Activated B cell treated with CpG ODN at 0.5 μM for 24 hours (primary cell): ENCODE measurements around the gene SLC37A1. TPM values are rescaled to one million over a fixed set of nuclear protein-coding genes. Genes with fewer than 3 reads are reported as not detected.

Experiments
- ATAC-seq: fragments of 200-7000 bp; cut with Tn5 transposase; one replicate; pipeline ENCODE4 v1.10.0; 2021; ENCODE audit warnings: low read depth, mild to moderate bottlenecking, moderate library complexity
- CTCF ChIA-PET: fragments of 350-600 bp; sonication (Branson Sonifier 250); formaldehyde crosslinking; loops from one replicate; lab custom pipeline; 2021; ENCODE audit warnings: antibody characterized with exemption; lab: Charles Lee
- POLR2A ChIA-PET: fragments of 350-600 bp; sonication (Branson Sonifier 250); formaldehyde crosslinking; loops from one replicate; lab custom pipeline; 2021; ENCODE audit warnings: antibody characterized with exemption; lab: Charles Lee
- DNase-seq: peaks from one replicate; pipeline ENCODE4 v3.0.0; 2022
- H3K27ac Mint-ChIP-seq: one replicate; pipeline ENCODE4 v1.8.0; 2020; ENCODE audit warnings: mixed read lengths
- H3K27me3 Mint-ChIP-seq: one replicate; pipeline ENCODE4 v1.8.0; 2021; ENCODE audit warnings: mixed read lengths
- H3K36me3 Mint-ChIP-seq: one replicate; pipeline ENCODE4 v1.8.0; 2021; ENCODE audit warnings: low read depth, mixed read lengths
- H3K4me1 Mint-ChIP-seq: one replicate; pipeline ENCODE4 v1.8.0; 2021; ENCODE audit warnings: mixed read lengths
- H3K4me3 Mint-ChIP-seq: one replicate; pipeline ENCODE4 v1.8.0; 2020; ENCODE audit warnings: mild to moderate bottlenecking, mixed read lengths
- H3K9me3 Mint-ChIP-seq: one replicate; pipeline ENCODE4 v1.8.0; 2020; ENCODE audit warnings: mixed read lengths
- CTCF ChIP-seq: fragments of 200-600 bp; IDR thresholded peaks from one replicate; pipeline ENCODE4 v1.8.0; 2022; ENCODE audit warnings: antibody characterized with exemption, mild to moderate bottlenecking
- intact Hi-C: fragments of 100-400 bp; cut with micrococcal nuclease; formaldehyde crosslinking; loops from one replicate; pipeline ENCODE4 v1.15.1; 2024
- total RNA-seq: library from RNA; stranded (reverse); gene quantifications from 2 replicates; pipeline ENCODE4 v1.2.3, GENCODE V29; 2022

The SLC37A1 gene
- total RNA-seq, 1 donor from 2014 or later = 47.9 TPM

- Mint-ChIP-seq H3K9me3 (peaks cover 6% of the 10 kb centered on the region), H3K27ac (no peak overlapping the region), H3K36me3 (peaks cover 35% of the 10 kb centered on the region), H3K4me1 (no peaks in the 10 kb centered on the region), H3K4me3 (no peak overlapping the region), H3K27me3 (no peaks in the 10 kb centered on the region)
- no peak for ATAC-seq
- DNase-seq = no peak
- intact Hi-C loops = no loop called here
- no peak for TF ChIP-seq CTCF
- POLR2A ChIA-PET = no interaction called here
- CTCF ChIA-PET = no interaction called here
Measured at GRCh38 chr21:42581336-42581992, 67.8 kb downstream of the SLC37A1 start.

GRCh38 chr21:42581993-42582786, 68.5 kb downstream of the SLC37A1 start:
- Mint-ChIP-seq H3K36me3 (peaks cover 28% of the 10 kb centered on the region), H3K4me3 (no peak overlapping the region), H3K27ac (no peak overlapping the region), H3K27me3 (no peaks in the 10 kb centered on the region), H3K9me3 (no peaks in the 10 kb centered on the region), H3K4me1 (no peaks in the 10 kb centered on the region)
- POLR2A ChIA-PET = no interaction called here
- DNase-seq (no peak), ATAC-seq (no peak)
- TF ChIP-seq CTCF = no peak
- CTCF ChIA-PET = interaction anchor here (1.4 kb wide), 1 partner anchor 11 kb away, joined by 4 read pairs; no protein-coding TSS in a partner anchor
- intact Hi-C loops = no loop called here

- ATAC-seq (no peak), DNase-seq (no peak)
- Mint-ChIP-seq H3K4me1 (no peaks in the 10 kb centered on the region), H3K27me3 (no peaks in the 10 kb centered on the region), H3K36me3 (peaks cover 21% of the 10 kb centered on the region), H3K27ac (no peak overlapping the region), H3K9me3 (no peaks in the 10 kb centered on the region), H3K4me3 (no peak overlapping the region)
- POLR2A ChIA-PET = no interaction called here
- TF ChIP-seq CTCF = no peak
- CTCF ChIA-PET = interaction anchor here (1.4 kb wide), 1 partner anchor 10 kb away, joined by 4 read pairs; no protein-coding TSS in a partner anchor
- intact Hi-C loops = no loop called here
Measured at GRCh38 chr21:42582787-42583476, 69.3 kb downstream of the SLC37A1 start.

GRCh38 chr21:42583477-42584295, 70.0 kb downstream of the SLC37A1 start:
- no peaks in the 10 kb centered on the region for H3K9me3 Mint-ChIP-seq
- ChIA-PET CTCF (interaction anchor here (1.4 kb wide), 1 partner anchor 9 kb away, joined by 4 read pairs; no protein-coding TSS in a partner anchor), POLR2A (no interaction called here)
- H3K4me1 Mint-ChIP-seq = no peaks in the 10 kb centered on the region
- no peak overlapping the region for H3K4me3 Mint-ChIP-seq
- intact Hi-C loops = no loop called here
- no peak overlapping the region for H3K27ac Mint-ChIP-seq
- TF ChIP-seq CTCF = no peak
- no peaks in the 10 kb centered on the region for H3K27me3 Mint-ChIP-seq
- ATAC-seq (no peak), DNase-seq (no peak)
- H3K36me3 Mint-ChIP-seq = peaks cover 13% of the 10 kb centered on the region
